ENCODE measurements around the gene GP1BA.

GRCh38 chr17:4902540-4902939, 29.5 kb upstream of the GP1BA start:
- no peak for TF ChIP-seq CTCF (optimal IDR thresholded peaks at IDR 0.05 in 1 of 3, IDR thresholded peaks at IDR 0.05 in 1 of 3, conservative IDR thresholded peaks at IDR 0.05 in 1 of 3; ENCODE audit: extremely low read depth in 1 of 3, insufficient read depth in 2 of 3, low read length in 3 of 3)
- no peak for TF ChIP-seq EZH2 (IDR thresholded peaks at IDR 0.05; ENCODE audit: low read length)
